GM18508 (cell line): Measurements from ENCODE around the gene CLTA.
A peak's percentile ranks its signal among the peaks of the same experiment; 100 is the strongest.

Source experiments
- ATAC-seq: cut with Tn5 transposase; IDR thresholded peaks from one replicate; pipeline ENCODE4 v1.9.1; 2021; ENCODE audit warnings: moderate number of reproducible peaks; ENCODE audit not compliant: insufficient read depth, unreplicated experiment

Gene CLTA, protein sequence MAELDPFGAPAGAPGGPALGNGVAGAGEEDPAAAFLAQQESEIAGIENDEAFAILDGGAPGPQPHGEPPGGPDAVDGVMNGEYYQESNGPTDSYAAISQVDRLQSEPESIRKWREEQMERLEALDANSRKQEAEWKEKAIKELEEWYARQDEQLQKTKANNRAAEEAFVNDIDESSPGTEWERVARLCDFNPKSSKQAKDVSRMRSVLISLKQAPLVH

GRCh38 chr9:36190388-36191289 is at the start of gene CLTA:
Gene CLTA, plus strand, starts transcription at chr9:36190921. Its CDS starts 136 bp downstream, at chr9:36191057.
- peak; percentile 88 for ATAC-seq

GRCh38 chr9:36141288-36141687 is 49.4 kb upstream of the CLTA start:
- ATAC-seq = no peak

DNA sequence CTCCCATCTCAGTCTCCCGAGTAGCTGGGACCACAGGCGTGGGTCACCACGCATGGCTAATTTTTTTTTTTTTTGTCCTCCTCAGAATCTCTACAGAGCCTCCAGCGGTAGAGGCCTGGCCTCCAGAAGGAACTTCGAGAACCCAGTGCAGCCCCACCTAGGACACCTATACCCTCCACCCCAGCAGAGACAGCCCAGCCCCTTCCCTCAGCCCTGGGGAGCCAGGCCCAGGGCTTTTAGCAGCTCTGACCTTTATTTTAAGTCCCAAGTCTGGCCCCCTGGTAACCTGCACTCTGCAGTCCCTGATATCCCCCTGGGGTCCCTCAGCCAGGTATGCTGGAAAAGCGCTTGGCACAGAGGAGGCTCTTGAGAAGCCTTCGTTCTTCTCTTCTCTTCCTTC is 49.0 kb upstream of the CLTA start:
- ATAC-seq = no peak

- no peak for ATAC-seq
Observed at GRCh38 chr9:36142510-36143244, 48.0 kb upstream of the CLTA start.

- no peak for ATAC-seq
Observed at GRCh38 chr9:36143245-36143641, 47.5 kb upstream of the CLTA start.

GRCh38 chr9:36144309-36145232 is 46.1 kb upstream of the CLTA start:
- ATAC-seq = no peak

DNA sequence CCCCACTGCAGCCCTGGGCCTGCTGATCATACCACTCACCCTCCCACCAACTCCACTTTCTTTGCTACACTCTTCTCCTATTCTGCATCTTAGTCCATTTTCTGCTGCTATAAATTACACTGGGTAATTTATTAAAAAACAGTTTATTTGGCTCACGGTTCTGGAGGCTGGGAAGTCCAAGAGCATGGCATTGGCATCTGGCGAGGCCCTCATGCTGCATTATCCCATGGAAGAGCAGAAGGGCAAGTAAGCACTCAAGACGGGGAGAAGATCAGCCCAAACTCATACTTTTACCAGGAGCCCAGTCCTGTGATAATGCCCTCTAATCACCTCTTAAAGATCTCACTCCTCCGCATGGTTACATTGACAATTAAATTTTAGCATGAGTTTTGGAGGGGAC is 44.8 kb upstream of the CLTA start:
- no peak for ATAC-seq

DNA sequence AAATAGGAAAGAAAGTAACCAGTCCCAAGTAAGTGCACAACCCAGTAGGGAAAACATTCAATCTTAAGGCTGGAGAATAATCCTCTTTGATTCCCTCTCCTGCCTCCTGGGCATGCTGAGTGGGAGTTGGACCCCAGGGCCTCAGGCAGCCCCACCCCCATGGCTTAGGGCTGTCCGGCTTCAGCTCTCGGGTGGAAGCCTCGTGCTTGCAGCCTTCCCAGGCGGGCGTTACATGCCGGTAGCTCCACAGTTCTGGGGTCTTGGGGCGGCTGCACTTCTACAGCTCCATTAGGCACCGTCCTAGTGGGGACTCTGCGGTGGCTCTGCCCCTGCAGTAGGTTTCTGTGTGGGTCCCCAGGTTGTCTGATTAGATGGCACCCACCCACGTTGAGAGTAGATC is 44.1 kb upstream of the CLTA start:
- no peak for ATAC-seq

DNA sequence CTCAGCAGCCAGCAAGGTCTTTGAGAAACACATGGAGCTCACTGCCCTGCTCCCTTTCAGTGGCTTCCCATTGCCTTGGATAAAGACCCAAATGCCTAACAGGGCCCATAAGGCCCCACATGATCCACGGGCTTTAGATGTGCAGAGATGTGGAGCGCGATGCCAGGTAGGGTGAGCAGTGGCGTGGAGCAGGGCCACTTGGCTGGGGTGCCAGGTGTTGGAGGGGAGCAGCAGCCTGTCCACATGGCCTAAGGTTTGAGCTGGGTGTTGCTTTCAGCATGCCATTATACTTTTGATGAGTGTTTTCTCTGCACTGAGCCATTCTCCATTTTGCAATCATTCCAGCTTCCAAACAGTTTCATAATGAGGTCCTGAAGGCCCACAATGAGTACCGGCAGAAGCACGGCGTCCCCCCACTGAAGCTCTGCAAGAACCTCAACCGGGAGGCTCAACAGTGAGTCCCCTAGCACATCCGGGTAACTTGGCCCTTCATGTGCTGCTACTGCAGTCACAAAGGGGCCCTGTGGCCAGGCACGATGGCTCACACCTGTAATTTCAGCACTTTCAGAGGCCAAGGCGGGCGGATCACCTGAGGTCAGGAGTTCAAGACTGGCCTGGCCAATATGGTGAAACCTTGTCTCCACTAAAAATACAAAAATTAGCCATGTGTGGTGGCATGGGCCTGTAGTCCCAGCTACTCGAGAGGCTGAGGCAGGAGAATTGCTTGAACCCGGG is 43.1 kb upstream of the CLTA start:
- ATAC-seq = no peak

DNA sequence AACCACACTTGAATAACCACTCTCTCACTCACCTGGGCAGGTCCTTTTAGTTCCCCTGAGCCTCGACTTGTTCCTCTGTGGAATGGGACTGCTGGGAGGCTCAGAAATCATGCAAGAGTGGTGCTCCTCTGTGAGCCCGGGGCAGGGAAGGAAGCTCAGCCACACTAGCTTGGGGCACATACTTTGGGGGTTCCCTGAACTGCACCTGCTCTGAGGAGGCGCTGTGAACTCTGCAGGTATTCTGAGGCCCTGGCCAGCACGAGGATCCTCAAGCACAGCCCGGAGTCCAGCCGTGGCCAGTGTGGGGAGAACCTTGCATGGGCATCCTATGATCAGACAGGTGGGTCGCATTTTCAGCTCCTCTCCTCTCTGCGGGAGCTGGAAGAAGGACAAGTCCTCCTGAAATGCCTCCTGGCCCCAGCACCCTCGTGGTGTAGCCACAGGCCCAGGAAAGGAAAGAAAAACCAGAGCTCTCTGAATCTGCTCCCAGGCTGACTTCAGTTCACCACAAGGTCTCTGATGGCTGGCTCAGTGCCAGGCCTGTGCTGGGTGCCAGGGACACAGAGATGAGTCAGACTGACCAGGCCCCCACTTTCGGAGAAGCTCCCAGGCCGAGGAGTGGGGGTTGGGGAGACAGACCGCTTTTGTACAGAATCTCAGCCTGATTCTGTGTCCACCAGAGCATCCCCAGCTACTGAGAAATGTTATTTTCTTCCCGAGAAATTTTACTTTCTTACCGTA is 42.2 kb upstream of the CLTA start:
- no peak for ATAC-seq

GRCh38 chr9:36149197-36149596 is 41.5 kb upstream of the CLTA start:
- ATAC-seq = no peak

DNA sequence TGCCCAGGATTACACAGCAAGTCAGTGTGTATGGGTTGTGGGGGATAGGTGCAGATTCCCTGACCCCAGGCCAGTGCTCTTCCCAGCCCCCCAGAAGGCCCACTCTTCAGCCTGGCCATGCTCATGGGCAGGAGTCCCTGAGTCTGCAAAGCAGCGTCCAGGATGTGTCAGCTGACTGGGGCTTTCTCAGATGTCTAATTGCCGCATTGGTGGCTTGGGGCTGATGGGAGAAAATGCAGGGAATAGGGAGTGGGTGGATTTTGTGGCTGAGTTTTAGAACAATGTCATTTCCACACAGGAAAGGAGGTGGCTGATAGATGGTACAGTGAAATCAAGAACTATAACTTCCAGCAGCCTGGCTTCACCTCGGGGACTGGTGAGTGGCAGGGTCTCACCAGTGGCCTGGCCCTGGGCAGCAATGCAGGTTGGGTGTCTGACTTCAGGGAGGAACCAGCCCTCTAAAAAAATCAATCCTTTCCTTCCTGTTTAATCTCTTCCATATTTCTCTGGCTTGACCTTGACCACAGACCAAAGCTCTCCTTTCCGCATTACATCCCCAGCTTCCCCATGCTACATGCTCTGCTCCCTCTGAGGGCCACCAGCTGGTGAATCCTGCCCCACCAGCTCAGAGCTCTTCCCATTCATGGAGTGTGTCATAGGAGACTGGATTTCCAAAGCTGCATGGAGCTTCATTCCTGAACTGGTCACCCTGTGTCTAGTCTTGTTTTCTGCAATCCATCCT is 40.0 kb upstream of the CLTA start:
- no peak for ATAC-seq

GRCh38 chr9:36151316-36152210 is 39.2 kb upstream of the CLTA start:
- ATAC-seq = peak; percentile 73

- ATAC-seq = no peak
Observed at GRCh38 chr9:36152741-36153438, 37.8 kb upstream of the CLTA start.

- ATAC-seq = no peak
Observed at GRCh38 chr9:36153746-36154145, 37.0 kb upstream of the CLTA start.

DNA sequence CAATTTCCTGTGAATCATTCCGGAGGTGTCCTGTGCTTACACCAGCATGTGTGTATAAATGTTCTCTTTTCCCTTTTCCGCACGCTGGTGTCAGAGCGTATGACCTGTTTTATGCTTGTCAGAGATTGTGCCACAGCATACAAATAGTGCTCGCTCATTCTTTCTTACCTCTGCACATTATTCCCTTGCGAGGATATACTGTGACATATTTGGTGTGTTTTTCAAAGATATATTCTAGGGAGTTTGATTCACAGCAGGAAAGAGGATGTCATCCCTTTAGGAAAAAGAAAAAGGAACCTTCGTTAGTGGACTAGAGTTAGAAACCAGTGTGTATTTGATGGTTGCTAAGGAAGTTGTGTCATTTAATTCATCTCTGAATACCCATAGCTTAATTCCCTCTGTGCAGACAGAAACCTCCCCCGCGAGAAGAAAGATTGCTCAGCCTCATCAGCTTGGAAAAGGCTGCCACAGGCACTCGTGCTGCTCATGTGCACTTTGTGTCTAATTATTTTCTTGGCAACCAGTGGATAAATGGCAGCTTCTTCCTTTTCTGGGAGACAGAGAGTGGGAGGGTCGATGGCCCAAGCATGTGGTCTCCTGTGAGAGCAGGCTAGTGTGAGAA is 36.3 kb upstream of the CLTA start:
- no peak for ATAC-seq
